HepG2 (cell line): ENCODE results near the gene NIFK.

ENCODE experiments used
- CREB1 ChIP-seq, 2 experiments: fragments of 450-650 bp in 1 of 2; IDR thresholded peaks; 2 replicates each; pipeline ENCODE4 v1.6.1; 2016 to 2017; ENCODE audit warnings: control low read depth in 1 of 2, mild to moderate bottlenecking in 1 of 2, missing compliant biosample characterization in 1 of 2, missing genetic modification characterization in 1 of 2
- CTCF ChIP-seq: sonication (generic); formaldehyde crosslinking; IDR thresholded peaks from 2 replicates; pipeline ENCODE4 v1.5.0; 2020; ENCODE audit warnings: mild to moderate bottlenecking, missing genetic modification reagents, moderate library complexity
- GMEB1 ChIP-seq: sonication (generic); formaldehyde crosslinking; IDR thresholded peaks from 2 replicates; pipeline ENCODE4 v1.5.1; 2020; ENCODE audit warnings: missing genetic modification reagents, mild to moderate bottlenecking, borderline replicate concordance
- PHF8 ChIP-seq: sonication (generic); formaldehyde crosslinking; IDR thresholded peaks from 2 replicates; pipeline ENCODE4 v1.5.0; 2020; ENCODE audit warnings: missing genetic modification reagents
- TAF1 ChIP-seq: sonication (generic); formaldehyde crosslinking; IDR thresholded peaks from 2 replicates; pipeline ENCODE4 v1.4.0; 2020; ENCODE audit warnings: missing genetic modification reagents
- UBTF ChIP-seq: sonication (generic); formaldehyde crosslinking; IDR thresholded peaks from 2 replicates; pipeline ENCODE4 v1.4.0; 2020; ENCODE audit warnings: mild to moderate bottlenecking, missing genetic modification reagents
- USF2 ChIP-seq, 2 experiments: sonication (generic) in 1 of 2; formaldehyde crosslinking in 1 of 2; IDR thresholded peaks; 2 replicates each; pipeline versions ENCODE4 v1.5.1 to v1.6.1; 2011 to 2020; ENCODE audit warnings: borderline replicate concordance in 1 of 2, low read depth in 1 of 2, low read length in 1 of 2, mild to moderate bottlenecking in 1 of 2, missing genetic modification reagents in 1 of 2, moderate library complexity in 1 of 2
- ZNF121 ChIP-seq: sonication (generic); formaldehyde crosslinking; IDR thresholded peaks from 2 replicates; pipeline ENCODE4 v1.5.0; 2020; ENCODE audit warnings: mild to moderate bottlenecking, missing genetic modification reagents
- TF ChIP-seq, protein P1 (sequence below): sonication (generic); formaldehyde crosslinking; IDR thresholded peaks from 2 replicates; pipeline ENCODE4 v1.8.0; 2022; ENCODE audit warnings: missing genetic modification reagents, mild to moderate bottlenecking, borderline replicate concordance

- no peak for TF ChIP-seq PHF8 (CRISPR knock-in tag)
- no peak for TF ChIP-seq CREB1 (IDR thresholded peaks at IDR 0.05)
- TF ChIP-seq CREB1 (CRISPR knock-in tag; IDR thresholded peaks at IDR 0.05), result no peak
- no peak for TF ChIP-seq ZNF121 (CRISPR knock-in tag)
- TF ChIP-seq UBTF, result no peak
- no peak for TF ChIP-seq CTCF
- TF ChIP-seq, protein P1, sequence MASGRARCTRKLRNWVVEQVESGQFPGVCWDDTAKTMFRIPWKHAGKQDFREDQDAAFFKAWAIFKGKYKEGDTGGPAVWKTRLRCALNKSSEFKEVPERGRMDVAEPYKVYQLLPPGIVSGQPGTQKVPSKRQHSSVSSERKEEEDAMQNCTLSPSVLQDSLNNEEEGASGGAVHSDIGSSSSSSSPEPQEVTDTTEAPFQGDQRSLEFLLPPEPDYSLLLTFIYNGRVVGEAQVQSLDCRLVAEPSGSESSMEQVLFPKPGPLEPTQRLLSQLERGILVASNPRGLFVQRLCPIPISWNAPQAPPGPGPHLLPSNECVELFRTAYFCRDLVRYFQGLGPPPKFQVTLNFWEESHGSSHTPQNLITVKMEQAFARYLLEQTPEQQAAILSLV (CRISPR knock-in tag), result no peak
- TF ChIP-seq TAF1, result no peak
- no peak for TF ChIP-seq GMEB1 (CRISPR knock-in tag)
- no peak for TF ChIP-seq USF2 (IDR thresholded peaks at IDR 0.05; ENCODE audit: low read depth, low read length)
- TF ChIP-seq USF2 (CRISPR knock-in tag; IDR thresholded peaks at IDR 0.05; ENCODE audit: borderline replicate concordance), result no peak
These were observed 46.6 kb downstream of the NIFK start for GRCh38 chr2:121690095-121690494.
